Type B pancreatic cell (in vitro differentiated cells): ENCODE measurements around the gene MROH8. TPM values are rescaled to one million over a fixed set of nuclear protein-coding genes. Genes with fewer than 3 reads are reported as not detected.

ENCODE experiments used
- DNase-seq: peaks from one replicate; pipeline ENCODE4 v3.0.0; 2021; ENCODE audit warnings: mixed read lengths; ENCODE audit not compliant: unreplicated experiment; ENCODE audit errors: extremely low spot score
- H3K27ac Mint-ChIP-seq: 2 replicates; pipeline ENCODE4 v1.8.0; 2021; ENCODE audit warnings: mild to moderate bottlenecking, mixed read lengths
- H3K27me3 Mint-ChIP-seq: 2 replicates; pipeline ENCODE4 v1.8.0; 2021; ENCODE audit warnings: mixed read lengths
- H3K36me3 Mint-ChIP-seq: 2 replicates; pipeline ENCODE4 v1.8.0; 2021; ENCODE audit warnings: mixed read lengths
- H3K4me1 Mint-ChIP-seq: one replicate; pipeline ENCODE4 v1.8.0; 2021; ENCODE audit warnings: mixed read lengths; ENCODE audit not compliant: unreplicated experiment
- H3K4me3 Mint-ChIP-seq: 2 replicates; pipeline ENCODE4 v1.8.0; 2021; ENCODE audit warnings: mild to moderate bottlenecking, mixed read lengths
- H3K9me3 Mint-ChIP-seq: 2 replicates; pipeline ENCODE4 v1.8.0; 2021; ENCODE audit warnings: mixed read lengths
- CTCF ChIP-seq: fragments of 200-600 bp; sonication (generic); conservative IDR thresholded peaks from 2 replicates; pipeline ENCODE4 v1.5.0; 2021; ENCODE audit warnings: antibody characterized with exemption, mild to moderate bottlenecking
- total RNA-seq: library from RNA; stranded (reverse); gene quantifications from 2 replicates; pipeline ENCODE4 v1.2.1, GENCODE V29; 2021; ENCODE audit warnings: low replicate concordance

The MROH8 gene
- total RNA-seq, 1 donor from 2014 or later: 4.8 TPM

GRCh38 chr20:37123441-37123840, 55.9 kb downstream of the MROH8 start:
- no peak for TF ChIP-seq CTCF
- no peak for DNase-seq
- H3K36me3 Mint-ChIP-seq: no peaks in the 10 kb centered on the region
- no peak overlapping the region for H3K4me3 Mint-ChIP-seq
- H3K27ac Mint-ChIP-seq: no peak overlapping the region
- H3K9me3 Mint-ChIP-seq: no peaks in the 10 kb centered on the region
- no peaks in the 10 kb centered on the region for H3K4me1 Mint-ChIP-seq
- H3K27me3 Mint-ChIP-seq: no peaks in the 10 kb centered on the region

- no peak overlapping the region for H3K27ac Mint-ChIP-seq
- H3K36me3 Mint-ChIP-seq: no peaks in the 10 kb centered on the region
- H3K27me3 Mint-ChIP-seq: no peaks in the 10 kb centered on the region
- DNase-seq: no peak
- no peaks in the 10 kb centered on the region for H3K9me3 Mint-ChIP-seq
- H3K4me1 Mint-ChIP-seq: no peaks in the 10 kb centered on the region
- TF ChIP-seq CTCF: no peak
- no peak overlapping the region for H3K4me3 Mint-ChIP-seq
Observed at GRCh38 chr20:37120497-37120896, 58.9 kb downstream of the MROH8 start.

GRCh38 chr20:37119356-37120036, 59.9 kb downstream of the MROH8 start:
- H3K4me1 Mint-ChIP-seq: no peaks in the 10 kb centered on the region
- no peak overlapping the region for H3K27ac Mint-ChIP-seq
- no peak for TF ChIP-seq CTCF
- H3K27me3 Mint-ChIP-seq: no peaks in the 10 kb centered on the region
- H3K36me3 Mint-ChIP-seq: no peaks in the 10 kb centered on the region
- DNase-seq: no peak
- H3K4me3 Mint-ChIP-seq: no peak overlapping the region
- H3K9me3 Mint-ChIP-seq: no peaks in the 10 kb centered on the region

GRCh38 chr20:37114012-37114411, 65.3 kb downstream of the MROH8 start:
- Mint-ChIP-seq H3K9me3 (no peaks in the 10 kb centered on the region), H3K36me3 (no peaks in the 10 kb centered on the region), H3K27me3 (no peaks in the 10 kb centered on the region), H3K27ac (no peak overlapping the region), H3K4me1 (no peaks in the 10 kb centered on the region), H3K4me3 (no peak overlapping the region)
- DNase-seq: no peak
- TF ChIP-seq CTCF: no peak

- Mint-ChIP-seq H3K9me3 (no peaks in the 10 kb centered on the region), H3K4me1 (no peaks in the 10 kb centered on the region), H3K36me3 (no peaks in the 10 kb centered on the region), H3K4me3 (no peak overlapping the region), H3K27ac (no peak overlapping the region), H3K27me3 (no peaks in the 10 kb centered on the region)
- DNase-seq: no peak
- no peak for TF ChIP-seq CTCF
Observed at GRCh38 chr20:37111926-37112455, 67.4 kb downstream of the MROH8 start.
